Rectal smooth muscle tissue (tissue), 1 donor: ENCODE measurements around the gene KDM4E.
"Not testable (repeated sequence)": the region's sequence is repeated elsewhere in the genome, so short reads cannot be mapped to it uniquely, and the experiment has no call there.

Experiments used
- H3K27ac ChIP-seq: one replicate; pipeline ENCODE4 v1.7.0; 2013; ENCODE audit warnings: low read depth, low read length, inconsistent platforms
- H3K27me3 ChIP-seq: one replicate; pipeline ENCODE4 v1.7.0; 2013; ENCODE audit warnings: low read length; ENCODE audit not compliant: control insufficient read depth, insufficient read depth
- H3K36me3 ChIP-seq: one replicate; pipeline ENCODE4 v1.7.0; 2013; ENCODE audit warnings: low read length; ENCODE audit not compliant: control insufficient read depth, insufficient read depth
- H3K4me1 ChIP-seq: one replicate; pipeline ENCODE4 v1.7.0; 2013; ENCODE audit warnings: low read length; ENCODE audit not compliant: control insufficient read depth, insufficient read depth
- H3K4me3 ChIP-seq: one replicate; pipeline ENCODE4 v1.7.0; 2013; ENCODE audit warnings: low read length
- H3K9ac ChIP-seq: one replicate; pipeline ENCODE4 v1.7.0; 2013; ENCODE audit warnings: low read length

The KDM4E gene

GRCh38 chr11:95025594-95025993 is 536 bp downstream of the KDM4E start:
- H3K4me1 ChIP-seq, H3K36me3 ChIP-seq, H3K9ac ChIP-seq, H3K27ac ChIP-seq, H3K27me3 ChIP-seq, H3K4me3 ChIP-seq: not testable (repeated sequence)

GRCh38 chr11:95028357-95028756 is 3.3 kb downstream of the KDM4E start:
- Histone ChIP-seq H3K27ac (no peak overlapping the region), H3K4me3 (no peak overlapping the region), H3K4me1 (no peaks in the 10 kb centered on the region), H3K36me3 (no peaks in the 10 kb centered on the region), H3K9ac (no peak overlapping the region), H3K27me3 (no peaks in the 10 kb centered on the region)

- Histone ChIP-seq H3K27me3 (no peaks in the 10 kb centered on the region), H3K4me1 (no peaks in the 10 kb centered on the region), H3K36me3 (no peaks in the 10 kb centered on the region), H3K4me3 (no peak overlapping the region), H3K27ac (no peak overlapping the region), H3K9ac (no peak overlapping the region)
These were observed 8.0 kb downstream of the KDM4E start for GRCh38 chr11:95033051-95033450.

- Histone ChIP-seq H3K4me1 (no peaks in the 10 kb centered on the region), H3K4me3 (no peak overlapping the region), H3K9ac (no peak overlapping the region), H3K27ac (no peak overlapping the region), H3K36me3 (no peaks in the 10 kb centered on the region), H3K27me3 (no peaks in the 10 kb centered on the region)
These were observed 10.3 kb downstream of the KDM4E start for GRCh38 chr11:95035316-95035715.

GRCh38 chr11:95037356-95038035 is 12.4 kb downstream of the KDM4E start:
- not testable (repeated sequence) for H3K36me3 ChIP-seq, H3K4me1 ChIP-seq, H3K9ac ChIP-seq, H3K4me3 ChIP-seq, H3K27ac ChIP-seq, H3K27me3 ChIP-seq

- Histone ChIP-seq H3K27me3 (no peaks in the 10 kb centered on the region), H3K4me3 (no peak overlapping the region), H3K27ac (no peak overlapping the region), H3K4me1 (no peaks in the 10 kb centered on the region), H3K36me3 (no peaks in the 10 kb centered on the region), H3K9ac (no peak overlapping the region)
These were observed 17.2 kb downstream of the KDM4E start for GRCh38 chr11:95042239-95042638.

GRCh38 chr11:95042906-95043305 is 17.8 kb downstream of the KDM4E start:
- no peaks in the 10 kb centered on the region for H3K36me3 ChIP-seq
- no peak overlapping the region for H3K4me3 ChIP-seq
- no peak overlapping the region for H3K27ac ChIP-seq
- H3K4me1 ChIP-seq = no peaks in the 10 kb centered on the region
- H3K9ac ChIP-seq = no peak overlapping the region
- no peaks in the 10 kb centered on the region for H3K27me3 ChIP-seq

- no peaks in the 10 kb centered on the region for H3K27me3 ChIP-seq
- no peak overlapping the region for H3K9ac ChIP-seq
- H3K4me1 ChIP-seq = no peaks in the 10 kb centered on the region
- no peak overlapping the region for H3K4me3 ChIP-seq
- H3K27ac ChIP-seq = no peak overlapping the region
- H3K36me3 ChIP-seq = no peaks in the 10 kb centered on the region
These were observed 19.0 kb downstream of the KDM4E start for GRCh38 chr11:95044010-95044409.

GRCh38 chr11:95045812-95046211 is 20.8 kb downstream of the KDM4E start:
- Histone ChIP-seq H3K27me3 (no peaks in the 10 kb centered on the region), H3K4me3 (no peak overlapping the region), H3K4me1 (no peaks in the 10 kb centered on the region), H3K9ac (no peak overlapping the region), H3K27ac (no peak overlapping the region), H3K36me3 (no peaks in the 10 kb centered on the region)

GRCh38 chr11:95049122-95049521 is 24.1 kb downstream of the KDM4E start, which contains the start of gene KDM4F:
KDM4F (plus strand) TSS chr11:95049422.
- not testable (repeated sequence) for H3K36me3 ChIP-seq, H3K9ac ChIP-seq, H3K4me1 ChIP-seq, H3K27ac ChIP-seq, H3K27me3 ChIP-seq, H3K4me3 ChIP-seq

- H3K27me3 ChIP-seq = no peaks in the 10 kb centered on the region
- H3K9ac ChIP-seq = no peak overlapping the region
- no peak overlapping the region for H3K4me3 ChIP-seq
- no peak overlapping the region for H3K27ac ChIP-seq
- H3K4me1 ChIP-seq = no peaks in the 10 kb centered on the region
- no peaks in the 10 kb centered on the region for H3K36me3 ChIP-seq
These were observed 25.6 kb downstream of the KDM4E start for GRCh38 chr11:95050595-95051202.

GRCh38 chr11:95054356-95054755 is 29.3 kb downstream of the KDM4E start:
- Histone ChIP-seq H3K36me3 (no peaks in the 10 kb centered on the region), H3K27me3 (no peaks in the 10 kb centered on the region), H3K27ac (no peak overlapping the region), H3K4me3 (no peak overlapping the region), H3K9ac (no peak overlapping the region), H3K4me1 (no peaks in the 10 kb centered on the region)

- Histone ChIP-seq H3K27me3 (no peaks in the 10 kb centered on the region), H3K9ac (no peak overlapping the region), H3K4me3 (no peak overlapping the region)
These were observed 30.3 kb downstream of the KDM4E start for GRCh38 chr11:95055283-95055897.

More at GRCh38 chr11:95055283-95055897, 30.3 kb downstream of the KDM4E start:
- Histone ChIP-seq H3K4me1 (no peaks in the 10 kb centered on the region), H3K36me3 (no peaks in the 10 kb centered on the region), H3K27ac (no peak overlapping the region)
